A549 (cell line): ENCODE results near the gene SCYL2. TPM values are rescaled to one million over a fixed set of nuclear protein-coding genes. Genes with fewer than 3 reads are reported as not detected.

Source experiments
- ATAC-seq, 2 experiments: fragments of 200-7000 bp in 1 of 2; fragments of >200 bp in 1 of 2; cut with Nextera tagmentation in 1 of 2; cut with Tn5 transposase in 1 of 2; 3 replicates each; pipeline versions ENCODE4 v1.8.0 to v1.9.1; 2018 to 2020; ENCODE audit warnings: mild to moderate bottlenecking in 1 of 2, moderate library complexity in 1 of 2
- CTCF ChIA-PET: fragments of 300-600 bp; sonication (Branson Sonifier 250); formaldehyde crosslinking; extraction: SDS; loops from one replicate; lab custom pipeline; 2021; ENCODE audit warnings: antibody characterized with exemption, inconsistent platforms; lab: Yijun Ruan, JAX
- POLR2A ChIA-PET: fragments of 350-600 bp; formaldehyde crosslinking; extraction: SDS; loops from one replicate; lab custom pipeline; 2021; ENCODE audit warnings: antibody characterized with exemption, inconsistent platforms; lab: Yijun Ruan, JAX
- DNase-seq, 2 experiments: peaks; one replicate each; pipeline versions ENCODE4 v3.0.0 to v3.0.0-alpha.2; 2011 to 2016; ENCODE audit warnings: low read depth in 1 of 2, low spot score in 1 of 2
- FAIRE-seq: peaks from 2 replicates; lab custom pipeline; 2011; peaks lifted over from hg19 to GRCh38; lab: Jason Lieb, UNC
- H3K27ac ChIP-seq, 2 experiments: fragments of >200 bp; sonication (Bioruptor Twin); formaldehyde crosslinking; 3 replicates each; pipeline ENCODE4 v1.5.1; 2016 to 2017
- H3K4me1 ChIP-seq: fragments of >200 bp; sonication (Bioruptor Twin); formaldehyde crosslinking; 3 replicates; pipeline ENCODE4 v1.6.1; 2016
- H3K4me2 ChIP-seq: fragments of >200 bp; sonication (Bioruptor Twin); formaldehyde crosslinking; 3 replicates; pipeline ENCODE4 v1.6.1; 2016
- H3K4me3 ChIP-seq: fragments of >200 bp; sonication (Bioruptor Twin); formaldehyde crosslinking; 3 replicates; pipeline ENCODE4 v1.5.1; 2016
- H3K9me3 ChIP-seq: fragments of >200 bp; sonication (Bioruptor Twin); formaldehyde crosslinking; 3 replicates; pipeline ENCODE4 v1.6.1; 2016
- BCL3 ChIP-seq: fragments of >200 bp; sonication (Bioruptor Twin); formaldehyde crosslinking; IDR thresholded peaks from 3 replicates; pipeline ENCODE4 v1.6.1; 2016
- CBX2 ChIP-seq: fragments of 200-600 bp; sonication (generic); IDR thresholded peaks from 2 replicates; pipeline ENCODE4 v1.6.1; 2016; ENCODE audit warnings: low read depth, mild to moderate bottlenecking, borderline replicate concordance
- E2F6 ChIP-seq: IDR thresholded peaks from 2 replicates; pipeline ENCODE4 v1.6.1; 2012; ENCODE audit warnings: low read depth, borderline replicate concordance
- EHMT2 ChIP-seq: fragments of 200-600 bp; sonication (generic); IDR thresholded peaks from 2 replicates; pipeline ENCODE4 v1.6.1; 2016; ENCODE audit warnings: antibody characterized with exemption, low read depth, mild to moderate bottlenecking, moderate library complexity
- ELK1 ChIP-seq: fragments of 150-350 bp; IDR thresholded peaks from 2 replicates; pipeline ENCODE4 v1.6.1; 2014; ENCODE audit warnings: low read depth, mild to moderate bottlenecking, low read length
- HDAC2 ChIP-seq: fragments of 200-600 bp; sonication (generic); IDR thresholded peaks from 2 replicates; pipeline ENCODE4 v1.6.1; 2016
- HES2 ChIP-seq: fragments of >200 bp; sonication (Bioruptor Twin); formaldehyde crosslinking; IDR thresholded peaks from 2 replicates; pipeline ENCODE4 v1.6.1; 2016
- HEYL ChIP-seq: fragments of 250-450 bp; sonication (Bioruptor Pico); IDR thresholded peaks from 2 replicates; pipeline ENCODE4 v1.8.0; 2021; ENCODE audit warnings: mild to moderate bottlenecking, moderate library complexity
- MYC ChIP-seq: IDR thresholded peaks from 2 replicates; pipeline ENCODE4 v1.6.1; 2012; ENCODE audit warnings: mild to moderate bottlenecking, inconsistent platforms, low read length, improper control_type of control experiment, borderline replicate concordance
- NR3C1 ChIP-seq: fragments of >200 bp; sonication (Bioruptor Twin); formaldehyde crosslinking; IDR thresholded peaks from 3 replicates; pipeline ENCODE4 v1.6.1; 2017
- POLR2A ChIP-seq: IDR thresholded peaks from 2 replicates; pipeline ENCODE4 v1.6.1; 2012; ENCODE audit warnings: mild to moderate bottlenecking, low read length
- RAD21 ChIP-seq, 2 experiments: fragments of >200 bp in 1 of 2; sonication (Bioruptor Twin) in 1 of 2; formaldehyde crosslinking in 1 of 2; IDR thresholded peaks in 1 of 2; conservative IDR thresholded peaks in 1 of 2; 2 replicates in 1 of 2; 3 replicates in 1 of 2; pipeline ENCODE4 v1.6.1; 2012 to 2018; ENCODE audit warnings: inconsistent platforms in 1 of 2
- RARB ChIP-seq: fragments of 250-450 bp; sonication (Bioruptor Pico); IDR thresholded peaks from 2 replicates; pipeline ENCODE4 v1.8.0; 2021; ENCODE audit warnings: mild to moderate bottlenecking, moderate library complexity
- RNF2 ChIP-seq: fragments of 200-600 bp; sonication (generic); IDR thresholded peaks from 2 replicates; pipeline ENCODE4 v1.6.1; 2016; ENCODE audit warnings: low read depth, mild to moderate bottlenecking, antibody characterized with exemption, moderate library complexity, borderline replicate concordance
- TFCP2L1 ChIP-seq: fragments of 250-450 bp; sonication (Bioruptor Pico); IDR thresholded peaks from 2 replicates; pipeline ENCODE4 v1.5.0; 2021; ENCODE audit warnings: mild to moderate bottlenecking
- ZSCAN20 ChIP-seq: fragments of 250-450 bp; sonication (Bioruptor Pico); IDR thresholded peaks from 2 replicates; pipeline ENCODE4 v1.8.0; 2022; ENCODE audit warnings: mild to moderate bottlenecking, moderate library complexity
- WGBS: methylation state at CpG from one replicate; pipeline ENCODE4 v1.1.6; 2017; ENCODE audit errors: missing lambda C conversion rate; 5-methylcytosine and 5-hydroxymethylcytosine counted together
- polyA plus RNA-seq, 4 experiments: library from polyadenylated mRNA; depleted of rRNA in 3 of 4; stranded (reverse); fragments of >200 nt; fragmentation: RNase III in 1 of 4; extraction: RNeasy Plus Mini Kit Qiagen cat#74134 plus additional on column Dnase treatment in 1 of 4; gene quantifications; 2 replicates in 3 of 4; 3 replicates in 1 of 4; pipeline ENCODE4 v1.2.3, GENCODE V29; 2011 to 2017
- TF ChIP-seq, protein P1 (sequence below): fragments of 250-450 bp; sonication (Bioruptor Pico); IDR thresholded peaks from 2 replicates; pipeline ENCODE4 v1.5.0; 2021; ENCODE audit warnings: mild to moderate bottlenecking, moderate library complexity, borderline replicate concordance
- TF ChIP-seq, protein P2 (sequence below): fragments of 200-600 bp; sonication (generic); IDR thresholded peaks from 2 replicates; pipeline ENCODE4 v1.6.1; 2016; ENCODE audit warnings: antibody characterized with exemption, mild to moderate bottlenecking, moderate library complexity
- TF ChIP-seq, protein P3 (sequence below): fragments of 450-650 bp; IDR thresholded peaks from 2 replicates; pipeline ENCODE4 v1.6.1; 2014; ENCODE audit warnings: antibody characterized with exemption

Gene SCYL2
- polyA plus RNA-seq, 2 of the 4 experiments (the other 2 are of a cell fraction), result 21.7 to 51.7 TPM

GRCh38 chr12:100384559-100384935 lies 117.6 kb downstream of the SCYL2 start:
- Histone ChIP-seq H3K4me1 (no peaks in the 10 kb centered on the region), H3K27ac (no peak overlapping the region), H3K4me3 (no peak overlapping the region), H3K4me2 (no peak overlapping the region), H3K9me3 (no peaks in the 10 kb centered on the region)
- FAIRE-seq (no peak), DNase-seq (no peak), ATAC-seq (no peak; a peak in 1 of 6 replicates)
- TF ChIP-seq BCL3 (no peak), NR3C1 (no peak), MYC (no peak), TFCP2L1 (CRISPR knock-in tag) (no peak), RAD21 (conservative IDR thresholded peaks at IDR 0.05 in 1 of 2, IDR thresholded peaks at IDR 0.05 in 1 of 2) (no peak), HDAC2 (no peak), RNF2 (no peak), POLR2A (no peak), ZSCAN20 (CRISPR knock-in tag) (no peak)
- TF ChIP-seq, protein P1, sequence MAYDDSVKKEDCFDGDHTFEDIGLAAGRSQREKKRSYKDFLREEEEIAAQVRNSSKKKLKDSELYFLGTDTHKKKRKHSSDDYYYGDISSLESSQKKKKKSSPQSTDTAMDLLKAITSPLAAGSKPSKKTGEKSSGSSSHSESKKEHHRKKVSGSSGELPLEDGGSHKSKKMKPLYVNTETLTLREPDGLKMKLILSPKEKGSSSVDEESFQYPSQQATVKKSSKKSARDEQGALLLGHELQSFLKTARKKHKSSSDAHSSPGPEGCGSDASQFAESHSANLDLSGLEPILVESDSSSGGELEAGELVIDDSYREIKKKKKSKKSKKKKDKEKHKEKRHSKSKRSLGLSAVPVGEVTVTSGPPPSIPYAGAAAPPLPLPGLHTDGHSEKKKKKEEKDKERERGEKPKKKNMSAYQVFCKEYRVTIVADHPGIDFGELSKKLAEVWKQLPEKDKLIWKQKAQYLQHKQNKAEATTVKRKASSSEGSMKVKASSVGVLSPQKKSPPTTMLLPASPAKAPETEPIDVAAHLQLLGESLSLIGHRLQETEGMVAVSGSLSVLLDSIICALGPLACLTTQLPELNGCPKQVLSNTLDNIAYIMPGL (CRISPR knock-in tag), result no peak
- TF ChIP-seq, protein P2, sequence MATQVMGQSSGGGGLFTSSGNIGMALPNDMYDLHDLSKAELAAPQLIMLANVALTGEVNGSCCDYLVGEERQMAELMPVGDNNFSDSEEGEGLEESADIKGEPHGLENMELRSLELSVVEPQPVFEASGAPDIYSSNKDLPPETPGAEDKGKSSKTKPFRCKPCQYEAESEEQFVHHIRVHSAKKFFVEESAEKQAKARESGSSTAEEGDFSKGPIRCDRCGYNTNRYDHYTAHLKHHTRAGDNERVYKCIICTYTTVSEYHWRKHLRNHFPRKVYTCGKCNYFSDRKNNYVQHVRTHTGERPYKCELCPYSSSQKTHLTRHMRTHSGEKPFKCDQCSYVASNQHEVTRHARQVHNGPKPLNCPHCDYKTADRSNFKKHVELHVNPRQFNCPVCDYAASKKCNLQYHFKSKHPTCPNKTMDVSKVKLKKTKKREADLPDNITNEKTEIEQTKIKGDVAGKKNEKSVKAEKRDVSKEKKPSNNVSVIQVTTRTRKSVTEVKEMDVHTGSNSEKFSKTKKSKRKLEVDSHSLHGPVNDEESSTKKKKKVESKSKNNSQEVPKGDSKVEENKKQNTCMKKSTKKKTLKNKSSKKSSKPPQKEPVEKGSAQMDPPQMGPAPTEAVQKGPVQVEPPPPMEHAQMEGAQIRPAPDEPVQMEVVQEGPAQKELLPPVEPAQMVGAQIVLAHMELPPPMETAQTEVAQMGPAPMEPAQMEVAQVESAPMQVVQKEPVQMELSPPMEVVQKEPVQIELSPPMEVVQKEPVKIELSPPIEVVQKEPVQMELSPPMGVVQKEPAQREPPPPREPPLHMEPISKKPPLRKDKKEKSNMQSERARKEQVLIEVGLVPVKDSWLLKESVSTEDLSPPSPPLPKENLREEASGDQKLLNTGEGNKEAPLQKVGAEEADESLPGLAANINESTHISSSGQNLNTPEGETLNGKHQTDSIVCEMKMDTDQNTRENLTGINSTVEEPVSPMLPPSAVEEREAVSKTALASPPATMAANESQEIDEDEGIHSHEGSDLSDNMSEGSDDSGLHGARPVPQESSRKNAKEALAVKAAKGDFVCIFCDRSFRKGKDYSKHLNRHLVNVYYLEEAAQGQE, result no peak
- WGBS, result 44% methylated on average over 5 of the region's 5 CpGs
- CTCF ChIA-PET, result interaction anchor here (1.6 kb wide), 1 partner anchor 19 kb away, joined by 4 read pairs; no protein-coding TSS in a partner anchor
- POLR2A ChIA-PET, result no interaction called here

DNA sequence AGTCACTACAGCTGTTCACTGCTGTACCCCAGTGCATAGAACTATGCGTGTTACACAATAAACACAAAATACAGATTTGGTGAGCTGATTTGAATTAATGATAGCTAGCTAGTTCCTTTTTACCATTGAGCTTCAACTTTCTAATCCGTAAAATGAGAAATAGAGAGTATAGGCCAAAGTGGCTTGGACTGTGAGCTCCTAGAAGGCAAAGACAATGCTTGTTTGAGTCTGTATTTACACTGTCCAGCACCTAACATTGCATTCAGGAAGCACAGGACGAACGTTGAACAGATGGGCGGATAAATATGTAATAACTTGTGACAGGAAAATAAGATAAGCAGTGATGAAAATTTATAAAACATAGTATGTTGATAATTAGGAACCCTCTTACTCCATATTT lies 121.4 kb downstream of the SCYL2 start:
- Histone ChIP-seq H3K4me3 (no peak overlapping the region), H3K27ac (no peak overlapping the region), H3K9me3 (no peaks in the 10 kb centered on the region), H3K4me1 (no peaks in the 10 kb centered on the region), H3K4me2 (no peak overlapping the region)
- WGBS, result 59% methylated on average over 5 of the region's 5 CpGs
- FAIRE-seq (no peak), DNase-seq (no peak), ATAC-seq (no peak)
- TF ChIP-seq, protein P1 (CRISPR knock-in tag), result no peak
- TF ChIP-seq CBX2 (no peak), EHMT2 (no peak), ELK1 (no peak), RARB (CRISPR knock-in tag) (no peak), HES2 (no peak), HEYL (CRISPR knock-in tag) (no peak), E2F6 (no peak)
- TF ChIP-seq, protein P3, sequence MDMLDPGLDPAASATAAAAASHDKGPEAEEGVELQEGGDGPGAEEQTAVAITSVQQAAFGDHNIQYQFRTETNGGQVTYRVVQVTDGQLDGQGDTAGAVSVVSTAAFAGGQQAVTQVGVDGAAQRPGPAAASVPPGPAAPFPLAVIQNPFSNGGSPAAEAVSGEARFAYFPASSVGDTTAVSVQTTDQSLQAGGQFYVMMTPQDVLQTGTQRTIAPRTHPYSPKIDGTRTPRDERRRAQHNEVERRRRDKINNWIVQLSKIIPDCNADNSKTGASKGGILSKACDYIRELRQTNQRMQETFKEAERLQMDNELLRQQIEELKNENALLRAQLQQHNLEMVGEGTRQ, result no peak
- TF ChIP-seq, protein P2, result no peak
- POLR2A ChIA-PET, result no interaction called here
- CTCF ChIA-PET, result interaction anchor here (1.0 kb wide), 1 partner anchor 23 kb away, joined by 3 read pairs; no protein-coding TSS in a partner anchor
